HG03175 (cell line): ENCODE results near the gene MEAK7.

ENCODE experiments used
- ATAC-seq: cut with Tn5 transposase; IDR thresholded peaks from one replicate; pipeline ENCODE4 v1.9.1; 2021; ENCODE audit warnings: mild to moderate bottlenecking, moderate library complexity; ENCODE audit not compliant: unreplicated experiment

The MEAK7 gene, protein sequence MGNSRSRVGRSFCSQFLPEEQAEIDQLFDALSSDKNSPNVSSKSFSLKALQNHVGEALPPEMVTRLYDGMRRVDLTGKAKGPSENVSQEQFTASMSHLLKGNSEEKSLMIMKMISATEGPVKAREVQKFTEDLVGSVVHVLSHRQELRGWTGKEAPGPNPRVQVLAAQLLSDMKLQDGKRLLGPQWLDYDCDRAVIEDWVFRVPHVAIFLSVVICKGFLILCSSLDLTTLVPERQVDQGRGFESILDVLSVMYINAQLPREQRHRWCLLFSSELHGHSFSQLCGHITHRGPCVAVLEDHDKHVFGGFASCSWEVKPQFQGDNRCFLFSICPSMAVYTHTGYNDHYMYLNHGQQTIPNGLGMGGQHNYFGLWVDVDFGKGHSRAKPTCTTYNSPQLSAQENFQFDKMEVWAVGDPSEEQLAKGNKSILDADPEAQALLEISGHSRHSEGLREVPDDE

DNA sequence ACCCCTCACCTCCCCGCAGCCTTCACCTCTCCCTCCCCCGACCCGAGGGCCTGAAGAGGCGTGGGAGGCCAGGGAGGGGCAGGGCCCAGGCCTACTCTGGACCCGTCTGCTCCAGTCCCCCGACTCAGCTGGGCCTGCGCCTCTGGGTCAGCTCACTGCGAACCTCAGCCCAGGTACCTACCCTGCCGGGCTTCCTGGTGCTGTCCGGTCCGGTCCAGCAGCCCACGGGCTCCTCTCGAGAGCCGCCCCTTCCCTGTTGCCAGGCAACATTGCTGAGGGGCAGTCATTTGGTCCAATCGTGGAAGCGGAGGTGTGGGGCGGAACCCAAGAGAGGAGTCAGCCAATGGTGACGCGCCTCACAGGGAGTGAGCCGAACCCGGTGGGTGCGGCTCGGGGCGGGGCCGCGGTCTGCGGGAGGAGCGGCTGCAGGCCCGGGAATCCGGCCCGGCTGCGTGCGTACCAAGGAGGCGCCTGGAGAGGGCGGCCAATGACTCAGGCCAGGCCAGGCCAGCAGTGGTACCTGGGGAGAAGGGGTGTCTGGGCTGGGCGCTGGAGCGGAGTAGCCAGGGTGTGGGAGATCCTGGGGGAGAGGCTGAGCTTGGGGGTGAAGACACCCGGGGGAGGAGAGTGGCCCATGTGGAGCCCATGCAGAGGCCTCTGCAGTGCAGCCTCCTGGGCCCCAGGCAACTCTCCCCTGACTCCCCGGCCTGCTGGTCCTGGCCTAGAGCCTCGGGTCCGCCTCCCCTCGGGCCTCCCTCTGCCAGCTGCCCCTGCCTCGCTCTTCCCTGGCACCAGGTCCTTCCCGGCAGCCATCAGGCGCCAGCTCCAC is at the start of gene MEAK7:
Gene MEAK7 (minus strand): TSS at position 240 of the 829 bp plus-strand sequence. CDS start 6,573 bp downstream, outside the sequence.
- ATAC-seq = peak; percentile 96

DNA sequence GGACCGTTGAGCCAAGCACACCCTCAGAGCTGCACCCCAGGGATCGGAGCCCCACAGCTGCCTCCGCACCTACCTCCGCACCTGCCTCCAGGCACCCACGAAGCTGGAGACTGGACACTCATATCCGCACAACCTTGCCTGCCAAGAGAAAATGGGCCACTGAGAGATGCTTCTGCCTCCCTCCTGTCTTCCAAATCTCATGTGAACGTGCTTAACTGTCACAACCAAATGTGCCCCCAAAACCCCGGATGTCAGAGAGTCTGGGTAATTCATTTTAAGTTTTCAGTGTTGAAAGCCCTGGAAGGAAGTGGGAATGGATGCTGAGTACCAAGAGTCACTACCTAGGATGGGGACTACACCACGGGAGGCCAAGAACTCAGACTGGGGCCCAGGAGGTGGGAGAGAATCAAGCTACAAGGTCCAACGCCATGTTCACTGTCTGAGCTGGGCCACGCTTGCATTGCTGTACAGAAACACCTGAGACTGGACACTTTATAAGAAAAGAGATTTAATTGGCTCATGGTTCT is 49.5 kb upstream of the MEAK7 start:
- no peak for ATAC-seq

DNA sequence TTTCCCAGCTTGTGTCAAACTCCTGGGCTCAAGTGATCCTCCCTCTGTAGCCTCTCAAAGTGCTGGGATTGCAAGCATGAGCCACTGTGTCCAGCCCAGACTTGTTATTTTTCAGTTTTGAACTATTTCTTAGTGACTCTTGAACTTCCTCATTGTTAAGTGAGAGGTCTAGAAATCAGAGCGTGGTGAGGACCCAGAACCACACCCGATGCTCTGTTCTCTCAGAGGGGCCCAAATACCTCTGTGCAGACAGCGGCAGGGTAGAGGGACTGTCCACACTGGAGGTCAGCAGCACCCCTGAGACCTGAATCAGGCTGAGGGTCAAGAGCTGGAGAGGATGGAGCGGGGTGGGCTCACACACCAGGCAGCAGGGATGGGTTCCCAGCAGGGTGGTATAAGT is 47.7 kb upstream of the MEAK7 start:
- no peak for ATAC-seq

DNA sequence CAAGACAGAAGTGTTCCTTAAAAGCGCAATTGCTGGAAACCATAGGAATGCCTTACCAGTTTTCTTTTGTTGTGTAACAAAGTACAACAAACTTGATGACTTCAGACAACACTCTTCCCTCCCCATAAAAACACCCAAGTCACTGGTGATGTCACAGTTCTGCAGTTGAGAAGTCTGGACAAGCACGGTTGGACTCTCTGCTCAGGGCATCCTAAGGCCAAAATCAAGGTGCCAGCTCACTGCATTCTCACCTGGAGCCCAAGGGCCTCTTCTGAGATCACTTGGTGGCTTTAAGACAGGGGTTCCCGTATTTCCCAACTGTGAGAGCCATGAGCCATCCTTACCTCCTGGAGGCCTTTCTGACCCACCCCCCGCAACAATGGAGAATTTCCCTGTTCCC is 45.6 kb upstream of the MEAK7 start:
- ATAC-seq = no peak

DNA sequence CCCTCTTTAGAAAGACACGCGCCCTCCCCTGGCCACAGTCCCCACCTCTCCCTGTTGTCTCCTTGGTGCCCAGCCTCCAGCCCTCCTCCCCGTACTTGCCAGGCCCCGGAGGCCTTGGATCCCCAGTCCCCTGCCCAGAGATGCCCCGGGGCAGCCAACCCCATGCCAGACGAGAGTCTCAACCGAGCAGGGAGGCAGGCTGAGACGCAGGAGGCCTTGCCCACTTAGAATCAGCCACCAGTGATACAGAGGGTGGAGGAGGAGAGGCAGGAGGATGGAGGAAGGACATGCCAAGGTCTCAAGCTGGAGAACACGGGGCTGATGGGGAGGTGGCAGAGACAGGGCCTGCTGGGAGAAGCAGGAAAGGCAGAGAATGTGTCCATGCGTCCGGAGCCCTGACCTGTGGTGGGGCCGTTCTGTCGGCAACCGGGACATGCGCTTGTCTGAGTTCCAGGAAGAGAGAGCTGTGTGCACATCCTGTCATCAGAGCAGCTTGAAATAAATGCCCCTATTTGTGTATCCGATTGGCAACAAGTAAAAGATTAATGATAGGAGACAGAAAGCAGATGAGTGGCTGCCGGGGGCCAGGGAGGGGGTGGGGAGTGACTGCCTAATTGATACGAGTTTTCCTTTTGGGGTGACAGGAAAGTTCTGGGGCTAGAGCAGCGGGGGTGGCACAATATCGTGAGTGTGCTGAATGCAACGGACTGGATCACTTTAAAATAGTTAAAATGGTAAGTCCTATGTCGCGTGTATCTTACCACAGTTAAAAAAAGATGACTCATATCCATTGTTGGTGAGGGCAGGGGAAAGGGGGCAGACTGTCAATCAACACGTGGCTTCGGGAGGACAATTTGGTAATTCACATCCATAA is 44.7 kb upstream of the MEAK7 start:
- no peak for ATAC-seq

DNA sequence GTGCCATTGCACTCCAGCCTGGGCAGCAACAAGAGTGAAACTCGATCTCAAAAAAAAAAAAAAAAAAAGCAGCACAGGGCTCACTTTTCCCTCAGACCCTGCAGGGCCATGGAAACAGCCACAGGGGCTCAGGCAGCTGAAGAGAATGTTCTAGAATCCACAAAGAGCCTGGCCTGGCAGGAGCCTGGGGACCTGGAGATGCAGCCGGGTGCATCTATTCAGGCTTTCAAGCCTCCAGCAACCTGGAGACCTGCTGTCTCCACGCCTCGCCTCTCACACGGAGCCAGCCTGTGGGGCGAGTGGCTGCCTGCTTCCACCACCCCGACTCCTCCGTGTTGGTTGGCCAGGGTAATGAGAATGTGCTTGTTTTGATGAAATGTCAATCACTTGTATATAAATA is 44.0 kb upstream of the MEAK7 start:
- no peak for ATAC-seq

DNA sequence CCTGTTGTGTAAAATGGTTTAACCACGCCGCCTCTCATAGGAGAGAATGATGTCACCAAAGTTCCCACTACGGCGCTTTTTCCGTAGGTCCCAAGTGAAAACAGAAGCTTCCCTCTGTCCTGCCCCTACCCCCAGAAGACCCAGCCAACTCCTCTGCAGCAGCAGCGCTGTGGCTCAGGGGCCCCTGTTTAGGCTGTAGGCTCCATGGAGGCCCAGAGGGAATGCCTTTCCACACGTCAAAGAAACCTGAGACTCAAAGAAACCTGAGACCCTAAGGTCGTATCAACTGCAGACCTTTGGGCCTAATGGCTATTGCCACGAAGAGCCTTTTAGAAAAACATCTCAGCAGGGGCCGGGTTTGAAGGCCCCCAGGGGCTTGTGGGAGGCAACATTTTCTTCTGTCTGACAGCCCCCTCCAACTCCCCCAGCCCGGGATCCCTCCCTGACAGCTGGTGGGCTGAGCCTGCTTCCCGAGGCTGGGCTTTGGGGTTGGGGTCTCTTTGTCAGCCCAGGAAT is 43.1 kb upstream of the MEAK7 start:
- no peak for ATAC-seq

DNA sequence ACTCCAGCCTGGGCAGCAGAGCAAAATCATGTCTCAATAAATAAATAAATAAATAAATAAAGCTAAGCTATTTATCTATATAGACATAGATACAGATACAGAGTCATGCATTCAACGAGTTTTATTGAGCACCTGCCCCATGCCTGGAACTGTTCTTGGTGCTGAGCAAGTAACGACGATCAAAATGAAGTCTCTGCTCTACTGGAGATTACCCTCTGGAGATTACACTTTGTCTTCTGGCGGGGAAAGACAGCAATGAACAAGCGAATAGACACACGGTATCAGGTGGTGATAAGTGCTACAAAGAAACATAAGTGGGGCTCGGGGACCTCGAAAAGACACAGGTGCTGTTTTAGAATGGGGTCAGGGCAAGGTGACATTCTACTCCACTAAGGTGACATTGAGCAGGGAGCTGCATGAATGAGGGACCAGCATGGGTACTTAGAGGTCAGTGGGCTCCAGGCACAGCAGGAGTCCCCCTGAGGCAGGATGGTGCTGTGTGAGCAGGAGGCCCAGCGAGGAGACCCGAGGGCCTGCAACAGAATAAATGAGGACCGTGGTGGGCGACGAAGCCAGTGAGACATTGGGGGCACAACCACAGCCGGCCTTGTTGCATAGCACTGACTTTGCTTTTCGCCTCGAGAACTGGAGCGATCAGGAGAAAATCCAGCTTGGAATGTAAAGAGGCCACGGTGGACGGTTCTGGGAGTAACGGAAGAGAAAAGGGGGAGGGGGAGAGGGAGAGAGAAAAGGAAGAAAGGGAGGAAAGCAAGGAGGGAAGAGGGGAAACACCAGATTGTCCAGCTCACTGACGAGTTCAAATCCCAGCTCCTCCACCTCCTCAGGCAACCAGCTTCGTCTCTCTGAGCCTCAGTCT is 42.4 kb upstream of the MEAK7 start:
- no peak for ATAC-seq

DNA sequence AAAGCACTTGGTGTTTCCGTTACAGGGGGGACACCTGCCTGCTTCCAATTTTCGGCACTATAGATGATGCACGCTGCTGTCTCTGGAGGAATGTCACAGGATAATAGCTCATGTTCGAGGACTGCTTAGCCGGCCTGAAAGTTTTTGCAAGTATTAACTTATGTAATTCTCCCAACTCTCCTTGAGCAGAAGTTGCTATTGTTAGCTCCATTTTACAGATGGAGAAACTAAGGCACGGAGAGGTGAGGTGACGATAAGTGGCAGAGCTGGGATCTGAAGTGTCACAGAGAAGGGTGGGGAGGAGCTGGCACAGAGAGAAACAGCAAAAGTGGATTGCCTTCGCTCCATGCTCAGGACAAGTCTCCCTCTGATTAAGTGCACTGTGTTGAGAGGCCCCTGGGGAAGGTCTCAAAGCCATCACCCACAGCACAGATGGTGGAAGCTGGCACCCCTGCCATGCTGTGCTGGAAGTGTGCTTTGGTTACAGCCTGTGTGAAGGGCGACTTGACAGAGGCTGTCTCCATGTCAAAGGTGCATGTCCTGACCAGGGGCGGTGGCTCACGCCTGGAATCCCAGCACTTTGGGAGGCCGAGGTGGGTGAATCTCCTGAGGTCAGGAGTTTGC is 40.8 kb upstream of the MEAK7 start:
- no peak for ATAC-seq

DNA sequence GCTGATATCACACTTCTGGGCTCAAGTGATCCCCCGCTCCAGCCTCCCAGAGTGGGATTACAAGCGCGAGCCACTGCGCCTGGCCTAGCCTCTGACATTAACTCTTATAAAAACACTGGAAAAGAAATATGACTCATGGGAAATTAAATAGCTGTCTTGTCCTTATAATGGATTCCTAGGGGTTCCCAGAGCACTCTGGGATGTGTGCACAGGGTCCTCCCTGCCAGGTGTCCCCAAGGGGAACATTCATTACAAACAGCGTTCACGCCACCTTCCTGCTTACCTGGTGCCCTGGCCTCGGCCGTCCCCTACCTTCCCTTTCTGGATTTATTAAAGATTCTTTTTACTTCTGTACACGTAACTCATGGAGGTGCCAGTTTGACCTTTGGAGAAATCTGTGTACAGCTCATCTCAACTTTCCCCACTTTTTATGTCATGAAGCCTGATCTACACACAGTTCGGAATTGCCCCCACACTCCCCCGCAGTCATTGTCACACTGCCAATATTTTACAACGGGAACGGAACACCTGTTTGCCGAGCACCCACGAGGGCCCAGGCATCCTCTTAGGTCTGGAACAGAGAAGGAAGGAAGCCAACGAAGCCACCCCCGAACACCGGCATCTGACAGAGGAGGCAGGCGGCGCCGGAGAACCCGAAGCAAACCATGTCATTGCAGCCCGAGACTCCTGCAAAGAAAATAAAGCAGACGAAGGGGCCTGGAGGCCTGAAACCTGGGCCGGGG is 39.7 kb upstream of the MEAK7 start:
- ATAC-seq = no peak

DNA sequence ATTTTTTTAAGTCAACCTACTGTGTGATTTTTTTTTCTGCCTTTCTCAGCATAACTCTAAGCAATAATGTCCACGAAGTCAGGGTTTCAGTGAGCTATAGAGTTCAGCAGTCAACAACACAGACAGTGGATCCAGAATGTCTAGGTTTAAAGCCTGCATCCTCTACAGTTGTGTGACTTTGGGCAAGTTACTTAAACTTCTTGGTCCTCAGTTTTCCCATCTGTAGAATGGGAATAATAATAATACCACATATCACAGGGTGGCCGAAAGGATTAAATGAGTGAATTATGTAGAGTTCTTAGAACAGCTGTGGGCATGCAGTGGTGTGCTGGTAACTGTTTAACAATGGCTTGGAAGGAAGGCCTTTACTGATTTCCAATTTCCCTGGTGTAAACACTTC is 38.8 kb upstream of the MEAK7 start:
- no peak for ATAC-seq

DNA sequence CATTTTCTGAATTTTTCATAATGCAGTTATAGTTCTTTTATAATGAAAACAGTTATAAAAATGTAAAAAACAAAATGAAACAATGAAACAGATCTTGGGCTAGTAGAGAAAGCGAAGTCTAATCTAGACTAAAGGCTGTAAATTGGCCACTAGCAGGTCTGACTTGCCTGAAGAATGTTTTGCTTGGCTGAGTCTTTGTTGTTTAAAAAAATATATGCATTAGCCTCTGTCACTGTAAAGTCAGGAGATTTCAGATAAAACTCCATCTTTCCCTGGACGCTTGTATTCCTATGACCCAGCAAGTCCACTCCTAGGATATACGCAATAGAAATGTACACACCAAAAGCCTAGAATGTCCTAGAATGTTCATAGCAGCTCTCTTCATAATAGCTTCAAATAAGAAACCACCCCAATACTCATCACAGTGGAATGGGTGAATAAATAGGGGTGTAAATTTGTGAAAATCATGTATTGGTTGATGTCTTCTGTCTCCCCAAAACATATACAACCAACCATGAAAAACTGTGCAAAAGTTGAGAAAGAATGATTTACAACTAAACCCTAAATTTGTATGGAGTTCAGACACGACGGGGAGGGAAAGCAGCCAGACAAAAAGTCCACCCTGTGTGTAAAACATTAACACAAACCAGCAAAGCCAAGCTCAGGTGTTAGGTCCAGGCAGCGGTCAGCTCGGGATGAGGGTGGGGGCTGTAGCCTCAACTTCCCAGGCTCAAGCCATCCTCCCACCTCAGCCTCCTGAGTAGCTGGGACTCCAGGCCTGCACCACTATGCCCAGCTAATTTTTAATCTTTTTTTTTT is 37.7 kb upstream of the MEAK7 start:
- no peak for ATAC-seq

DNA sequence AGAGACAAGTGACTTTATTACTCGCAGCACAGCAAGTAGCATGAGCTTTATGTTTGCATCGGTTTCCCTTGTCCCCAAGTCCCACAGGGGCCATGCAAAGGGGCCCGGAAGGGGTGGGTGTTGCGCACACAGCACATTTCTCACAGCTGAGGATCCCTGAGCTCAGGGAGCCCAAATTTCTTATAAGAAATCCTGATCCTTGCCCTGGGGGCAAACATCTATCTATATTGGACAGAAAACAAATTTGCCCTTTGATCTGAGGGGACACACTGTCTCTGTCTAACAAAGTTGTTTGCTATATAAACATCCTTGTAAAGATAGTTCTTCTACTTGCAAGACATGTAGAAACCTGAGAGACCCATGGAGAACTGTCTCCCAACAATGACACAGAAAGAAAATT is 35.7 kb upstream of the MEAK7 start:
- ATAC-seq = no peak

DNA sequence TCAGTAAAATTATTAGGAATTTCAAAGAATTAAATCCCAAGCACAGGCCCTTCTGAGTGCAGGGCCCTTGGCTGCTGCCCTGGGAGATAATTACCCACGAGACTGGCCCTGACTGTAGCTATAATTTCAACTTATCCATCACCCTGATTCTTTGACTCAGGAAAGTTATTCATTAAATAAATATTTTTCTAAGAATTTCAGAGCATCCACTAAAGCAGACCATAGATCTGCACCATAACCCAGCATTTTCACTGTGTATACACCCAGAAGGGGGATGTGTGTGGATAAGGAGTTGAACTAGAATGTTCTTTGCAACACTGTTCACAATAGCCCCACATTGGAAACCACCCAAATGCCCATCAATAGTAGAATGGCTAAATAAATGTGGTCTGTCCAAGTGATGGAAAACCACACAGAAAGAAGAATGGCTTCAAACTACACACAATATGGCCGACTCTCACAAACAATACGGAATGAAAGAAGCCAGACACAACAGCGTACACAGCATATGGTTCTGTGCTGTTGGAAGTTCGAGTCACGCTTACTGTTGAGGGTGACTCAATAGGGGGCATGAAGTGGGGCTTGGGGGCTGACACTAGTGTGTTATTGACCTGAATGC is 33.9 kb upstream of the MEAK7 start:
- no peak for ATAC-seq

DNA sequence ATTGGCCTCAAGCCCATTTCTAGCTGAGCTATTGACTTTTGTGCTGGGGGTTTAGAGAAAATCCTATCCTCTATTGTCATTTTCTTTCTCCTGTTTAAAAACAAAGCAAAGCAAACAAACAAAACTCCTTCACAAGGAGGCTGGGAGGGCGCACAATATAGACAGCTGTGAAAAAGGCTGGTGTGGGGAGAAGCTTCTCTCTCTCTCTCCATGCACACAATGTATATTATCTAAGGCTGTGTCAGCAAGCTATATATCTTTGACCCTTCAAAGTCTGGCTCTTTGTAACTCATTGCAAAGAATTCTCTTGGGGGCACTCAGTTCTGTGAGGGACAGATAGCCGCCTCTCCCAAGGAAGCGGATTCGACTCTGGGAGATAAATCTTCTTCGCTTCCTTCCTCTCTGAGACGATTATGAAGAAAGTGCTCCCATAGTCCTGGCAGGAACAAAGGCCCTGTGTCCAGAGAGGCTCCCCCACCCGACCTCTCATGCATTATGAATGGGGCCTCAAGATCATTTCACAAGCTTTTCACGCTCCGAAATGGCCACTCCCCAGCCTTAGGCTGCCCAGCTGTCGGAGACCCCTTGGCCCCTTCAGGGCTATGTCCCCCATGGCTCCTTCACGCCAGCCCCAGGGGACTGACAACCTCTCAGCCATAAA is 33.2 kb upstream of the MEAK7 start:
- no peak for ATAC-seq

DNA sequence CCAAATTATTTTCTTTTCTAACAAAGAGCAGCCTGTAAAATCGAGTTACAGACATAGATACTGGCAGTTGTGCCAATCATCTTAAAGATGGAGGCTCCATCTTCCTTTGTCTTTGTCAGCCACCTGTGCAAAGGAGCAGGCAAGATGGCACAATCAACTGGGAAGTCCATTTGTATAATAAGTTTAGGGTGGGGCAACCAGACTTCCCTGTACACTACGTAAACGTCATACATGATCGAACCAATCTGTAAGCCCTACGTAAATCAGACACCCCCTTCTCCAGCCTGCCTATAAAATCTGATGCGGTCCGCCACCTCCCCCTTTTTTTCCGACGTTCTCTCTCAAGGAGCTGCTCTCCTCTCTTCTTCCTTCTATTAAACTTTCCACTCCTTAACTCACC is 31.4 kb upstream of the MEAK7 start:
- no peak for ATAC-seq

DNA sequence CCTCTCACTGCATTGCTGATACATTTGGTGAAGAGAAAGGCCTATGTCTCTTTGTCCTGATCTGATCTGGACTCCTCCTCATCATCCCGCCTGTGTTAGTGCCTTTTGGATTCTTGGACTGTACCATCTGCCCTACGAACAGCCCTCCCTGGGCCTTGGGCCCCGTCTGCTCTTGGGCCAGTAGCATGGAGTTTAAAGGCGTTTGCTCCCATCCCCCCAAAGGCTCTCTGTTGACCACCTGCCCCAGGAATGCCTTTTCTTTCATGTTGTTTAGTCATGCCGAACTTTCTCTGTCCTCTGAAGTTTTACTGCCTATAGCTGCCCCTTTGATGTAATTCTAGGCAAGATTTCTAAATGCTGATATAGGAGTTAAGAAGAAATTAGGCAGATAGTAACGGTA is 30.9 kb upstream of the MEAK7 start:
- ATAC-seq = no peak
